Measurements from ENCODE around the gene CHSY3. TPM values are rescaled to one million over a fixed set of nuclear protein-coding genes. Genes with fewer than 3 reads are reported as not detected.

The CHSY3 gene
- total RNA-seq, 1 donor = 9.9 TPM

DNA sequence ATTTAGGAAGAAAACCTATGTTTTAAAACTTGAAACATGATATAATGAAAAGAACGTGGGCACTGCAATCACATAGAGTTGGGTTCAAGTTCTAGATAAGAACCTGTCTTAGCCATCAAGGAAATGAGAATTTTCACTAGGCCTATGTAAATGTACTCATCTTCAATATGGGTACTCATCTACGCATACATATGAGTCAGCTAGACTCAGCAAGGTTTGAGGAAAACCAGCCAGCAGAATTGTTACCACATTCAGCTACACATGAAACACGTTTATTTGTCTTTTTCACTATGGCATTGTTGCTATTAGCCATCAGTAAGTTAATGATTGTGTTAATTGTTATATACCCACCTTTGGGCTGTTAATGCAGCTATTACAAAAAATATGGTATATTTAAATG is 146.3 kb downstream of the CHSY3 start:
- H3K4me3 ChIP-seq (ENCODE audit: low read depth, low read length) = no peak overlapping the region
- DNase-seq (ENCODE audit: low read depth) = no peak
- TF ChIP-seq CTCF (IDR thresholded peaks at IDR 0.05; ENCODE audit: insufficient read depth, low read depth, low read length) = no peak

GRCh38 chr5:130052752-130053151 is 148.5 kb downstream of the CHSY3 start:
- no peak overlapping the region for H3K4me3 ChIP-seq (ENCODE audit: low read depth, low read length)
- no peak for TF ChIP-seq CTCF (IDR thresholded peaks at IDR 0.05; ENCODE audit: insufficient read depth, low read depth, low read length)
- DNase-seq (ENCODE audit: low read depth) = peak; percentile 65

GRCh38 chr5:130055572-130055971 is 151.3 kb downstream of the CHSY3 start:
- TF ChIP-seq CTCF (IDR thresholded peaks at IDR 0.05; ENCODE audit: insufficient read depth, low read depth, low read length) = no peak
- no peak overlapping the region for H3K4me3 ChIP-seq (ENCODE audit: low read depth, low read length)
- no peak for DNase-seq (ENCODE audit: low read depth)

DNA sequence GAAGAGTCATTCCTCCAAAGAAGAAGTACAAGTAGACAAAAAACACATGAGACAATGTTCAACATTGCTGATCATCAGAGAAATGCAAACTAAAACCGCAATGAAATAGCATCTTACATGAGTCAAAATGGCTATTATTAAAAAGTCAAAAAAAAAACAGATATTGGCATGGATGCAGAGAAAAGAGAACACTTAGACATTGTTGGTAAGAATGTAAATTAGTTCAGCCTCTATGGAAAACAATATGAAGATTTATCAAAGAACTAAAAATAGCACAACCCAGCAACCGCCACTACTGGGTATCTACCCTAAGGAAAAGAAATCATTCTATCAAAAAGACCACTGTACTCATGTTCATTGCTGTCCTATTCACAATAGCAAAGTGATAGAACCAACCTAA is 157.5 kb downstream of the CHSY3 start:
- no peak for TF ChIP-seq CTCF (IDR thresholded peaks at IDR 0.05; ENCODE audit: insufficient read depth, low read depth, low read length)
- no peak for DNase-seq (ENCODE audit: low read depth)

GRCh38 chr5:130063603-130064002 is 159.3 kb downstream of the CHSY3 start:
- H3K4me3 ChIP-seq (ENCODE audit: low read depth, low read length) = no peak overlapping the region
- no peak for TF ChIP-seq CTCF (IDR thresholded peaks at IDR 0.05; ENCODE audit: insufficient read depth, low read depth, low read length)
- DNase-seq (ENCODE audit: low read depth) = no peak

More for the DNA sequence above, 157.5 kb downstream of the CHSY3 start:
- H3K4me3 ChIP-seq (ENCODE audit: low read depth, low read length) = no peak overlapping the region

DNA sequence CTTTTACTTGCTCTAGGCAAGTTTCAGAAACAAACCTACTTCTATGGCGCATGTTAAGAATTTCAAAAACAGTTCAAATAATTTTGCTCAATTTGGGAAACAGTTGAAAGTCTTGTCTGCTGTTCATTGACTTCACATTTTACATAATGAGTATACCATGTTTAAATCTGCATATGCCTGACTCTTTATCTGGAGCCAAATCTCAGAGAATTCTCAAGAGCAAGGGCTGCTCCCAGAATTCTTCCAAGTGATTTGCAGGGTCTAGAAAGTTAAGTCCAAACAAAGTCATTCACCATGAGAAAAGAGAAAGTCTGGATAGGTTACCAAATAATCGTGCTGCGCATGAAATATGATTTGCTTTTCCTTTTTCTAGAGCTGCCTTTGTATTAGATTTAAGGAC is 160.2 kb downstream of the CHSY3 start:
- TF ChIP-seq CTCF (IDR thresholded peaks at IDR 0.05; ENCODE audit: insufficient read depth, low read depth, low read length) = no peak
- no peak overlapping the region for H3K4me3 ChIP-seq (ENCODE audit: low read depth, low read length)
- no peak for DNase-seq (ENCODE audit: low read depth)

DNA sequence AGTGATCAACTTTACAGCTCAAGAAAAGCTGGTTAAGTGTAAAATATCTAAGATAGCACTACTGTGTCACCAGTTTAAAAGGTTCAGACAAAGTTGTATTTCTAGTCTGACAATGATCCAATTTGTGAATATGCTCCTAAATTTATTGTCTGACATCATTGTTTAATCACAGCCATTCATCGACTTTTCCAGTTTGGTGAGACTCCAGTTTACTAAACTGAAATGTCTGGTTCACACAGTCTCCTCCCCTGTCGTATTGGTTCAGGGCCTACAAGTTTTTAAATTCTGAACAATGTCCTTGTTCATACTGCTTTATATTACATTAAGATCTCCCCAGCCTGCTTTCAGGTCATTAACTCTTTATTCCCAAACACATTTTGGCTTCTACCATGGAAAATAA is 161.4 kb downstream of the CHSY3 start:
- TF ChIP-seq CTCF (IDR thresholded peaks at IDR 0.05; ENCODE audit: insufficient read depth, low read depth, low read length) = no peak
- DNase-seq (ENCODE audit: low read depth) = no peak

More for the DNA sequence above, 161.4 kb downstream of the CHSY3 start:
- no peak overlapping the region for H3K4me3 ChIP-seq (ENCODE audit: low read depth, low read length)
